Neural progenitor cell (in vitro differentiated cells): ENCODE results near the gene MSRB2.

Source experiments
- EZH2 ChIP-seq: fragments of 200-600 bp; sonication (generic); IDR thresholded peaks from 2 replicates; pipeline ENCODE4 v1.6.1; 2017; ENCODE audit warnings: antibody characterized with exemption, mild to moderate bottlenecking, moderate library complexity
- EZH2phosphoT487 ChIP-seq: fragments of 200-600 bp; sonication (generic); IDR thresholded peaks from 2 replicates; pipeline ENCODE4 v1.6.1; 2017; ENCODE audit warnings: antibody characterized with exemption
- TF ChIP-seq, protein P1 (sequence below): fragments of 200-600 bp; sonication (generic); IDR thresholded peaks from 2 replicates; pipeline ENCODE4 v1.5.1; 2017; ENCODE audit warnings: antibody characterized with exemption, mild to moderate bottlenecking

DNA sequence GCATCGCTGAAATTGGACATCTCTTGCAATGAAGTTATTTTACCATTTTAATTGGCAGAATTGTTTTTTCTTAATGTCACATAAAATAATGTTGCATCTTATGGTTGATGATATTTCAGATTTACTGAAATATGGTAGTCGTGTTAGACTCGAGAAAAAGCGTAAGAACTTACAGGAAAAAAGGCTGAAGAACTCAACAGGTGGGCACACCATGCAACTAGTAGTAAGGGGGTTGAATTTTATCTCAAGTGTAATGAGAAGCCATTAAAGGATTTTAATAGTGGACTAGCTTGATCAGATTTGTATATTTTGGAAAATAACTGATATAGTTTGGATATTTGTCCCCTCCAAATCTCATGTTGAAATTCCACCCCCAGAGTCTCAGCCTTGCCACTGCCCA is 41.1 kb downstream of the MSRB2 start:
- TF ChIP-seq EZH2 (no peak), EZH2phosphoT487 (no peak)
- TF ChIP-seq, protein P1, sequence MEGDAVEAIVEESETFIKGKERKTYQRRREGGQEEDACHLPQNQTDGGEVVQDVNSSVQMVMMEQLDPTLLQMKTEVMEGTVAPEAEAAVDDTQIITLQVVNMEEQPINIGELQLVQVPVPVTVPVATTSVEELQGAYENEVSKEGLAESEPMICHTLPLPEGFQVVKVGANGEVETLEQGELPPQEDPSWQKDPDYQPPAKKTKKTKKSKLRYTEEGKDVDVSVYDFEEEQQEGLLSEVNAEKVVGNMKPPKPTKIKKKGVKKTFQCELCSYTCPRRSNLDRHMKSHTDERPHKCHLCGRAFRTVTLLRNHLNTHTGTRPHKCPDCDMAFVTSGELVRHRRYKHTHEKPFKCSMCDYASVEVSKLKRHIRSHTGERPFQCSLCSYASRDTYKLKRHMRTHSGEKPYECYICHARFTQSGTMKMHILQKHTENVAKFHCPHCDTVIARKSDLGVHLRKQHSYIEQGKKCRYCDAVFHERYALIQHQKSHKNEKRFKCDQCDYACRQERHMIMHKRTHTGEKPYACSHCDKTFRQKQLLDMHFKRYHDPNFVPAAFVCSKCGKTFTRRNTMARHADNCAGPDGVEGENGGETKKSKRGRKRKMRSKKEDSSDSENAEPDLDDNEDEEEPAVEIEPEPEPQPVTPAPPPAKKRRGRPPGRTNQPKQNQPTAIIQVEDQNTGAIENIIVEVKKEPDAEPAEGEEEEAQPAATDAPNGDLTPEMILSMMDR = no peak
